Measurements from ENCODE around the gene ZDHHC17.

DNA sequence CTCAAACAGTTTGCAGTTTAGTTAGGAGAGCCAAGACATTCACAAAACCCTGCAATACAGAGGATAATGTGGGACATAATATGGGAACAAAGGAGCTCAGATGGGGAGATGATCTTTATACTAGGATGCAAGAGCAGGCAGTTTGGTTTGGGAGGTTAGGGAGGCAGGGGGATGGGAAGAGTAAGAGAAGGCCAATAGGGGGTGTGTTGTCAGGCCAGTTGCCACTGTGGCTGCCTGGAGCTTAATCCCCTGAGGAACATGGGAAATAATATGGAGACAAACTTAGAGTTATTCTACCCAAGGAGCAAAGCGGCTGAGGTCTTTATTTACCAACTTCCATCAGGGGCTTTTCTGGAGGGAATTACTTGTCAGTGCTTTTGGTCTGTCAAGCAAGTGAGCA, 124.9 kb downstream of the ZDHHC17 start:
- TF ChIP-seq FOXM1 (IDR thresholded peaks at IDR 0.05; ENCODE audit: borderline replicate concordance, low read depth) (no peak), CREB1 (IDR thresholded peaks at IDR 0.05; ENCODE audit: low read depth) (no peak), EP300 (IDR thresholded peaks at IDR 0.05; ENCODE audit: borderline replicate concordance) (no peak), TEAD4 (IDR thresholded peaks at IDR 0.05) (no peak), TAF1 (IDR thresholded peaks at IDR 0.05; ENCODE audit: low read depth) (no peak), NFIC (IDR thresholded peaks at IDR 0.05) (no peak), TCF12 (IDR thresholded peaks at IDR 0.05; ENCODE audit: low read depth) (no peak), ZBTB7A (IDR thresholded peaks at IDR 0.05; ENCODE audit: low read depth) (no peak), CEBPB (IDR thresholded peaks at IDR 0.05) (no peak)
- TF ChIP-seq, protein P1, sequence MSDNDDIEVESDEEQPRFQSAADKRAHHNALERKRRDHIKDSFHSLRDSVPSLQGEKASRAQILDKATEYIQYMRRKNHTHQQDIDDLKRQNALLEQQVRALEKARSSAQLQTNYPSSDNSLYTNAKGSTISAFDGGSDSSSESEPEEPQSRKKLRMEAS (IDR thresholded peaks at IDR 0.05): no peak
- TF ChIP-seq, protein P2, sequence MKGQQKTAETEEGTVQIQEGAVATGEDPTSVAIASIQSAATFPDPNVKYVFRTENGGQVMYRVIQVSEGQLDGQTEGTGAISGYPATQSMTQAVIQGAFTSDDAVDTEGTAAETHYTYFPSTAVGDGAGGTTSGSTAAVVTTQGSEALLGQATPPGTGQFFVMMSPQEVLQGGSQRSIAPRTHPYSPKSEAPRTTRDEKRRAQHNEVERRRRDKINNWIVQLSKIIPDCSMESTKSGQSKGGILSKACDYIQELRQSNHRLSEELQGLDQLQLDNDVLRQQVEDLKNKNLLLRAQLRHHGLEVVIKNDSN (IDR thresholded peaks at IDR 0.05): no peak

All from Ishikawa (cell line).